ENCODE results near the gene IRF2BP2. TPM values are rescaled to one million over a fixed set of nuclear protein-coding genes. Genes with fewer than 3 reads are reported as not detected.

The IRF2BP2 gene
- total and polyA plus RNA-seq, 2 of the 13 experiments (the other 11 are each of a cell fraction or from before 2014, with no cell fraction given) = 140 to 147 TPM

DNA sequence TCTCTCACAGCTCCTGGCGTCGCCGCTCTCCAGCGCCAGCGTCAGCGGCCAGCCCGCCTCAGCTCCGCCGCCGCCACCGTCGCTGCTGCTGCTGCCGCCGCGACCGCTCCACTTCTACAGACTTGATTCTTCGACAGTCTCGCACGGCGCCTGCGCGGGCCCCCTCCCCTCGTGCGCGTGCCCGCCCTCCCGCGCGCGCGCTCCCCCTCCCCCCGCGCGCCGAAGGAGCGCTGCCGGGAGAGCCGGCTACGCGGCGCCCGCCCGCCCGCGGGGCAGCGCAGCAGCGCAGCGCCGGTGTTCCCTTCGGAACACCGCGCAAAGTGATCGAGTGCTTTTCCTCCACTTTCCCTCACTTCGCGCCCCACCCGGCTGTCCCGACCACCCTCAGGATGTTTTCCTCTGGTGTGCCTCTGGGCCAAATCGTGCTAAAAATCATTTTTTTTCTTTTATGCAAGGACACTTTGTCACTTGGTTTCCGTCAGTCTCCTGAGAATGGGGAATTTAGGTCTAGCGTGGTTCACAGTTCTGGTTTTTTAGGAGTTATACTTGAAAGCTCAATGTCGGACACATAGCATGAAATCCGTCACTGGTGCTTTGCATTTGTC, at the start of gene IRF2BP2 (continued):
- TF ChIP-seq, protein P1, sequence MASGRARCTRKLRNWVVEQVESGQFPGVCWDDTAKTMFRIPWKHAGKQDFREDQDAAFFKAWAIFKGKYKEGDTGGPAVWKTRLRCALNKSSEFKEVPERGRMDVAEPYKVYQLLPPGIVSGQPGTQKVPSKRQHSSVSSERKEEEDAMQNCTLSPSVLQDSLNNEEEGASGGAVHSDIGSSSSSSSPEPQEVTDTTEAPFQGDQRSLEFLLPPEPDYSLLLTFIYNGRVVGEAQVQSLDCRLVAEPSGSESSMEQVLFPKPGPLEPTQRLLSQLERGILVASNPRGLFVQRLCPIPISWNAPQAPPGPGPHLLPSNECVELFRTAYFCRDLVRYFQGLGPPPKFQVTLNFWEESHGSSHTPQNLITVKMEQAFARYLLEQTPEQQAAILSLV (CRISPR knock-in tag; IDR thresholded peaks at IDR 0.05; ENCODE audit: borderline replicate concordance) = no peak; the same call in 1 of the 2 replicates
- TF ChIP-seq RXRA (CRISPR knock-in tag; IDR thresholded peaks at IDR 0.05) (peak; percentile 62; the same call in 1 of the 2 replicates), AGO2 (optimal IDR thresholded peaks at IDR 0.05; ENCODE audit: low read depth, low read length) (peak; percentile 98), ZNF790 (CRISPR knock-in tag; IDR thresholded peaks at IDR 0.05; ENCODE audit: borderline replicate concordance) (no peak), HNF4G (IDR thresholded peaks at IDR 0.05; ENCODE audit: borderline replicate concordance, low read depth, low read length) (no peak), HNF4G (CRISPR knock-in tag; IDR thresholded peaks at IDR 0.05; ENCODE audit: borderline replicate concordance, low read depth) (no peak), HMG20A (CRISPR knock-in tag; IDR thresholded peaks at IDR 0.05; ENCODE audit: borderline replicate concordance) (no peak), THAP11 (CRISPR knock-in tag; IDR thresholded peaks at IDR 0.05) (no peak), TBL1XR1 (IDR thresholded peaks at IDR 0.05; ENCODE audit: borderline replicate concordance, low read length, partially characterized antibody) (peak; percentile 34), SMC3 (IDR thresholded peaks at IDR 0.05; ENCODE audit: low read length) (0 out of 2 replicates have a peak, but pooled peaks have one; percentile 1), GFI1 (CRISPR knock-in tag; IDR thresholded peaks at IDR 0.05; ENCODE audit: borderline replicate concordance) (peak; percentile 63; the same call in 1 of the 2 replicates), MED1 (CRISPR knock-in tag; IDR thresholded peaks at IDR 0.05) (peak; percentile 70), ZNF629 (CRISPR knock-in tag; conservative IDR thresholded peaks at IDR 0.05) (no peak)
- TF ChIP-seq, protein P2, sequence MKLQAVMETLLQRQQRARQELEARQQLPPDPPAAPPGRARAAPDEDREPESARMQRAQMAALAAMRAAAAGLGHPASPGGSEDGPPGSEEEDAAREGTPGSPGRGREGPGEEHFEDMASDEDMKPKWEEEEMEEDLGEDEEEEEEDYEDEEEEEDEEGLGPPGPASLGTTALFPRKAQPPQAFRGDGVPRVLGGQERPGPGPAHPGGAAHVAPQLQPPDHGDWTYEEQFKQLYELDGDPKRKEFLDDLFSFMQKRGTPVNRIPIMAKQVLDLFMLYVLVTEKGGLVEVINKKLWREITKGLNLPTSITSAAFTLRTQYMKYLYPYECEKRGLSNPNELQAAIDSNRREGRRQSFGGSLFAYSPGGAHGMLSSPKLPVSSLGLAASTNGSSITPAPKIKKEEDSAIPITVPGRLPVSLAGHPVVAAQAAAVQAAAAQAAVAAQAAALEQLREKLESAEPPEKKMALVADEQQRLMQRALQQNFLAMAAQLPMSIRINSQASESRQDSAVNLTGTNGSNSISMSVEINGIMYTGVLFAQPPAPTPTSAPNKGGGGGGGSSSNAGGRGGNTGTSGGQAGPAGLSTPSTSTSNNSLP (IDR thresholded peaks at IDR 0.05; ENCODE audit: low read depth, low read length) = no peak
- TF ChIP-seq, protein P3, sequence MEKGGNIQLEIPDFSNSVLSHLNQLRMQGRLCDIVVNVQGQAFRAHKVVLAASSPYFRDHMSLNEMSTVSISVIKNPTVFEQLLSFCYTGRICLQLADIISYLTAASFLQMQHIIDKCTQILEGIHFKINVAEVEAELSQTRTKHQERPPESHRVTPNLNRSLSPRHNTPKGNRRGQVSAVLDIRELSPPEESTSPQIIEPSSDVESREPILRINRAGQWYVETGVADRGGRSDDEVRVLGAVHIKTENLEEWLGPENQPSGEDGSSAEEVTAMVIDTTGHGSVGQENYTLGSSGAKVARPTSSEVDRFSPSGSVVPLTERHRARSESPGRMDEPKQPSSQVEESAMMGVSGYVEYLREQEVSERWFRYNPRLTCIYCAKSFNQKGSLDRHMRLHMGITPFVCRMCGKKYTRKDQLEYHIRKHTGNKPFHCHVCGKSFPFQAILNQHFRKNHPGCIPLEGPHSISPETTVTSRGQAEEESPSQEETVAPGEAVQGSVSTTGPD (CRISPR knock-in tag; IDR thresholded peaks at IDR 0.05) = no peak
- TF ChIP-seq, protein P4, sequence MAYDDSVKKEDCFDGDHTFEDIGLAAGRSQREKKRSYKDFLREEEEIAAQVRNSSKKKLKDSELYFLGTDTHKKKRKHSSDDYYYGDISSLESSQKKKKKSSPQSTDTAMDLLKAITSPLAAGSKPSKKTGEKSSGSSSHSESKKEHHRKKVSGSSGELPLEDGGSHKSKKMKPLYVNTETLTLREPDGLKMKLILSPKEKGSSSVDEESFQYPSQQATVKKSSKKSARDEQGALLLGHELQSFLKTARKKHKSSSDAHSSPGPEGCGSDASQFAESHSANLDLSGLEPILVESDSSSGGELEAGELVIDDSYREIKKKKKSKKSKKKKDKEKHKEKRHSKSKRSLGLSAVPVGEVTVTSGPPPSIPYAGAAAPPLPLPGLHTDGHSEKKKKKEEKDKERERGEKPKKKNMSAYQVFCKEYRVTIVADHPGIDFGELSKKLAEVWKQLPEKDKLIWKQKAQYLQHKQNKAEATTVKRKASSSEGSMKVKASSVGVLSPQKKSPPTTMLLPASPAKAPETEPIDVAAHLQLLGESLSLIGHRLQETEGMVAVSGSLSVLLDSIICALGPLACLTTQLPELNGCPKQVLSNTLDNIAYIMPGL (CRISPR knock-in tag; IDR thresholded peaks at IDR 0.05; ENCODE audit: borderline replicate concordance in 1 of 2, low read depth in 1 of 2) = peak in 1 of 2 experiments; percentile 20; a peak in 2 of 4 replicates
- TF ChIP-seq, protein P5, sequence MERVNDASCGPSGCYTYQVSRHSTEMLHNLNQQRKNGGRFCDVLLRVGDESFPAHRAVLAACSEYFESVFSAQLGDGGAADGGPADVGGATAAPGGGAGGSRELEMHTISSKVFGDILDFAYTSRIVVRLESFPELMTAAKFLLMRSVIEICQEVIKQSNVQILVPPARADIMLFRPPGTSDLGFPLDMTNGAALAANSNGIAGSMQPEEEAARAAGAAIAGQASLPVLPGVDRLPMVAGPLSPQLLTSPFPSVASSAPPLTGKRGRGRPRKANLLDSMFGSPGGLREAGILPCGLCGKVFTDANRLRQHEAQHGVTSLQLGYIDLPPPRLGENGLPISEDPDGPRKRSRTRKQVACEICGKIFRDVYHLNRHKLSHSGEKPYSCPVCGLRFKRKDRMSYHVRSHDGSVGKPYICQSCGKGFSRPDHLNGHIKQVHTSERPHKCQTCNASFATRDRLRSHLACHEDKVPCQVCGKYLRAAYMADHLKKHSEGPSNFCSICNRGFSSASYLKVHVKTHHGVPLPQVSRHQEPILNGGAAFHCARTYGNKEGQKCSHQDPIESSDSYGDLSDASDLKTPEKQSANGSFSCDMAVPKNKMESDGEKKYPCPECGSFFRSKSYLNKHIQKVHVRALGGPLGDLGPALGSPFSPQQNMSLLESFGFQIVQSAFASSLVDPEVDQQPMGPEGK (CRISPR knock-in tag; IDR thresholded peaks at IDR 0.05) = peak; percentile 32; the same call in 1 of the 2 replicates
- TF ChIP-seq, protein P6, sequence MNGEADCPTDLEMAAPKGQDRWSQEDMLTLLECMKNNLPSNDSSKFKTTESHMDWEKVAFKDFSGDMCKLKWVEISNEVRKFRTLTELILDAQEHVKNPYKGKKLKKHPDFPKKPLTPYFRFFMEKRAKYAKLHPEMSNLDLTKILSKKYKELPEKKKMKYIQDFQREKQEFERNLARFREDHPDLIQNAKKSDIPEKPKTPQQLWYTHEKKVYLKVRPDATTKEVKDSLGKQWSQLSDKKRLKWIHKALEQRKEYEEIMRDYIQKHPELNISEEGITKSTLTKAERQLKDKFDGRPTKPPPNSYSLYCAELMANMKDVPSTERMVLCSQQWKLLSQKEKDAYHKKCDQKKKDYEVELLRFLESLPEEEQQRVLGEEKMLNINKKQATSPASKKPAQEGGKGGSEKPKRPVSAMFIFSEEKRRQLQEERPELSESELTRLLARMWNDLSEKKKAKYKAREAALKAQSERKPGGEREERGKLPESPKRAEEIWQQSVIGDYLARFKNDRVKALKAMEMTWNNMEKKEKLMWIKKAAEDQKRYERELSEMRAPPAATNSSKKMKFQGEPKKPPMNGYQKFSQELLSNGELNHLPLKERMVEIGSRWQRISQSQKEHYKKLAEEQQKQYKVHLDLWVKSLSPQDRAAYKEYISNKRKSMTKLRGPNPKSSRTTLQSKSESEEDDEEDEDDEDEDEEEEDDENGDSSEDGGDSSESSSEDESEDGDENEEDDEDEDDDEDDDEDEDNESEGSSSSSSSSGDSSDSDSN (CRISPR knock-in tag; IDR thresholded peaks at IDR 0.05) = peak; percentile 64; the same call in 1 of the 2 replicates

Data from HepG2 (cell line).